Ovary (tissue), 3 donors: Measurements from ENCODE around the gene NFIC.

Source experiments
- EP300 ChIP-seq: sonication (generic); formaldehyde crosslinking; IDR thresholded peaks from one replicate; pipeline ENCODE4 v1.6.1; 2017; ENCODE audit warnings: antibody characterized with exemption
- POLR2A ChIP-seq: fragments of 450-650 bp; IDR thresholded peaks from one replicate; pipeline ENCODE4 v1.6.1; 2017; ENCODE audit warnings: antibody characterized with exemption, mild to moderate bottlenecking, moderate library complexity
- TF ChIP-seq, protein P1 (sequence below), 3 donors: fragments of 450-650 bp in 2 of 3; fragments of 200-600 bp in 1 of 3; IDR thresholded peaks; one replicate each; pipeline versions ENCODE4 v1.5.1 to v1.8.0; 2016 to 2022; ENCODE audit warnings: antibody characterized with exemption in 3 of 3, mild to moderate bottlenecking in 1 of 3
- donor health status: DM: no; HTN: no; CAD: no.

GRCh38 chr19:3368848-3369336 lies 2.5 kb downstream of the NFIC start:
- TF ChIP-seq, protein P1, sequence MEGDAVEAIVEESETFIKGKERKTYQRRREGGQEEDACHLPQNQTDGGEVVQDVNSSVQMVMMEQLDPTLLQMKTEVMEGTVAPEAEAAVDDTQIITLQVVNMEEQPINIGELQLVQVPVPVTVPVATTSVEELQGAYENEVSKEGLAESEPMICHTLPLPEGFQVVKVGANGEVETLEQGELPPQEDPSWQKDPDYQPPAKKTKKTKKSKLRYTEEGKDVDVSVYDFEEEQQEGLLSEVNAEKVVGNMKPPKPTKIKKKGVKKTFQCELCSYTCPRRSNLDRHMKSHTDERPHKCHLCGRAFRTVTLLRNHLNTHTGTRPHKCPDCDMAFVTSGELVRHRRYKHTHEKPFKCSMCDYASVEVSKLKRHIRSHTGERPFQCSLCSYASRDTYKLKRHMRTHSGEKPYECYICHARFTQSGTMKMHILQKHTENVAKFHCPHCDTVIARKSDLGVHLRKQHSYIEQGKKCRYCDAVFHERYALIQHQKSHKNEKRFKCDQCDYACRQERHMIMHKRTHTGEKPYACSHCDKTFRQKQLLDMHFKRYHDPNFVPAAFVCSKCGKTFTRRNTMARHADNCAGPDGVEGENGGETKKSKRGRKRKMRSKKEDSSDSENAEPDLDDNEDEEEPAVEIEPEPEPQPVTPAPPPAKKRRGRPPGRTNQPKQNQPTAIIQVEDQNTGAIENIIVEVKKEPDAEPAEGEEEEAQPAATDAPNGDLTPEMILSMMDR (IDR thresholded peaks at IDR 0.05), result no peak
- TF ChIP-seq POLR2A (no peak), EP300 (no peak)
